C1 segment of cervical spinal cord (tissue), 14 donors: ENCODE results near the gene PAIP2.
A peak's percentile ranks its signal among the peaks of the same experiment; 100 is the strongest.
"Not testable (repeated sequence)": the region's sequence is repeated elsewhere in the genome, so short reads cannot be mapped to it uniquely, and the experiment has no call there.

Experiments used
- DNase-seq, 14 donors: peaks; one replicate each; lab custom pipeline; 2025; lab: John Stamatoyannopoulos, UW

The PAIP2 gene, protein sequence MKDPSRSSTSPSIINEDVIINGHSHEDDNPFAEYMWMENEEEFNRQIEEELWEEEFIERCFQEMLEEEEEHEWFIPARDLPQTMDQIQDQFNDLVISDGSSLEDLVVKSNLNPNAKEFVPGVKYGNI

DNA sequence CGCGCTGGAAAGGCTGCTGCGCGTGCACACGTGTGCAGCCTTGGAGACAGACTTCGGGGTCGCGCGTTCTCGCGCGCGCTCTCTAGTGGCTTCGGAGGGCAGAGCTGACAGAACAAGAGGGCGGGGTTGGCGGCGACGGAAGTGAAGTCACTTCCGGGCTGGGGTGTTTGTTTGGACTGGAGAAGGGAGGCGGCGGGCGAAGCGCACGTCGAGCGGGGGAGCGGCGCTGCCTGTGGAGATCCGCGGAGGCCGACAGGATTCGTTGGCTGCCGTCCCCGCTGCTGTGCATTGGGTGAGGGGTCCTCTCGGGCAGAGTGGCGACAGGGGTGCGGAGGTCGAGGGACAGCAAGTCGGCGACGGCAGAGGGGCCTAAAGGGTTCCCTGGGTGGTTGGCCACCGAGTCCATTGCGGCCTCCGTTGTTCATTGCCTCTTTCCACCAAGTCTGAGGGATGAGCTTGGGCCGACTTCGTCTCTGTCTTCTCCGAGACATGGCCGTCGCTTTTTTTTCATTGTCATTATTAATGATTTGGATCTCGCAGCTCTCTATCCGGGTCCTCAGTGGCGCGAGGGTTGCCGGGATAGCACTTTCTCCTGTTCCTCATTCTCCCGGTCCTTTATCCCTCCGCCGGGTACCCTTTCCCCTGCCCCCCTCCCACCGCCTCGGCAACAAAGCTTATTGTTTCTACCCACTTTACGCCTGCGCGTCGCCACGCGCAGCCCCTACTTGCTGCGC, at the start of gene PAIP2:
PAIP2 (plus strand) TSS at position 166 of the 734 bp plus-strand sequence. CDS start 21,931 bp downstream, outside the sequence.
- DNase-seq: peak; percentile 26 to 95 (median 92)

DNA sequence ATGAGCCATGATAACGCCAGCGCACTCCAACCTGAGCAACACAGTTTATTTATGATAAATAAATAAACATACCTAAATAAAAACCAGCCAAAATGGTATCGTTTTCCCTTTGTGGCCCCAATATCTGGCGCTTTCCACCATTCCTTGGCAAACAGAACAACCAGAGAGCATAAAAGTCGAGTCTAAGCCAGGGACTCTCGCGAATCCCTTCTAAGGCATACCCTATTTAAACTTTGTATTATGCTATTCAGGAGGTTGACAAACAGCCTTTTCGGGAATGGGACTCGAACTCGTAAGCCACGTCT, 48.5 kb upstream of the PAIP2 start:
- DNase-seq: no peak

DNA sequence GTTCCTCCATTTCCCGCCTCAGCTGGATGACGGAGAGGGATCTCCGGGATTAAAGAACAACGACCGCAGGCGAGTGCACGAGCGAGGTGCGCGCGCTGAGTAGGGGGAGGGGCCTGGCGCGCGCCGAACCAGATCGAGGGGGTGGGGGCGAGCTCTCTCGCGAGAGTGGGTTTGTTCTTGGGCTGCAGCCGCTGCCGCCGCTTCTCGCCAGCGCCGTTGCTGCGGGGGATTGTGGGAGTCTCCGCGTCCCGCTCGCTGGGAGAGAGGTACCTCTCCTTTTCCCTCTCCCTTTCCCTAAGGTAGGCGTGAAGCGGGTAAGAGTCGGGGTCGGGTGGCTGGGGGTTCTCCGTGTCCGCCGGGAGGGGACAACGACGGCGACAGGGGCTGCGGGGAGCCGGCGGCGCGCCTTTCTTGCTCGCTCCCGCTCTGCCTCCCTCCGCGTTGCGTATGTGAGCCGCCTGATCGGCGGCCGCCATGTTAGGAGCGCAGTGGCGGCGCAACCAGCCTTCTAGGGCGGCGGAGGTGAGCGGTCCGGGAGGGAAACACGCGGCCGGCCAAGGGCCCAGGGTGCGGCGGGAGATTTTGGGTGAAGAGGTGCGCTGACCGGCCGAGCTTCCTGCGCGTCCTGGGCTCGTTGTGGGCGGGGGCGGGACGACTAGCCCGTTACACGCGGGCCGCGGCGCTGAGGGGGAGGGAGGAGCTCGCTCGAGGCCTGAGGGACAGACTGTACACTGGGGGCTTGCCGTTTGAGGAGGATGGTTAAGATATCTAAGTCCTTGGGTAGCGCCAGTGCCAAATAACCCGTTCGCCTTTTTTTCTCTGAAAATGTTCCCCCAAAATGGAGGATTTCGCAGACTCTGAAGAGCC, 47.9 kb upstream of the PAIP2 start, which contains the start of gene MATR3:
MATR3 (plus strand) TSS at position 234 of the 867 bp plus-strand sequence. CDS start 13,676 bp downstream, outside the sequence.
- peak; percentile 61 to 96 (median 92) for DNase-seq

DNA sequence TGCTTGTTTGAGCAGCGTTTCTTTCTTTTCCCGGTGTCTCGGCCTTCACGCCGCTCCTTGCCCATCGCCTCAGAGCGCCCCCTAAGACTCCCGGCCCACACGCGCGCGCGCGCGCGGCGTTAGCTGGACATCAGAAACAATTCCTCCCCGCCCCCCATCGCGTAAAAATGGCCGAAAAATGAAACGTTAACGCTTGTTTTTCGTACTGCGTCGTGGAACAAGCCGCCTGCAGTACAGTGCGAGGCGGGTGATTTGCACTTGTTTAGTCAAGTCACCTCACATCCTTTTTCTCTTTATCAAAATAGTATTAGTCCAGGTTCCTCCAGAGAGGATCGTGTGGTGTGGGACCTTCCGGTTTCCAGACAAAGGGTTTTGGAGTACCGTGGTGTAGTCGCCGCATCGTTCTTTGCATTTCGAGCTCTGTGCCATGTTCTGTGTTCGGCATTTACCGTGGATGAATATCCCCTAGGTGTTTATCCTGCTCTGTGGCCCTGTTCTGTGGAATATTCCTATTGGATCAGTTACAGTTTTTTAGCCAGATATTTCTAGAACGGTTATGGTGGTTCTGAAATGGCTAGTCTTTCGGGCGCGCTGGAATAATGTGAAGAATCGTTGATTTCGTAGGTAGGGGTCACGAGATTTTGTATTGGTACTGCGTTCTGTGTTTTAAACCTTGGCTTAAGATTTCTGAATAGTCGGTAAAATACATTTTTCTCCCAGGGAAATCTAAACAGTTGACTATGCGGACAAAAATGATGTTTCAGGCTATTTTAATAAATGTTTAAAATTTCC, 47.1 kb upstream of the PAIP2 start:
- DNase-seq: peak in 13 of 14 donors; percentile 30 to 83 (median 74)

DNA sequence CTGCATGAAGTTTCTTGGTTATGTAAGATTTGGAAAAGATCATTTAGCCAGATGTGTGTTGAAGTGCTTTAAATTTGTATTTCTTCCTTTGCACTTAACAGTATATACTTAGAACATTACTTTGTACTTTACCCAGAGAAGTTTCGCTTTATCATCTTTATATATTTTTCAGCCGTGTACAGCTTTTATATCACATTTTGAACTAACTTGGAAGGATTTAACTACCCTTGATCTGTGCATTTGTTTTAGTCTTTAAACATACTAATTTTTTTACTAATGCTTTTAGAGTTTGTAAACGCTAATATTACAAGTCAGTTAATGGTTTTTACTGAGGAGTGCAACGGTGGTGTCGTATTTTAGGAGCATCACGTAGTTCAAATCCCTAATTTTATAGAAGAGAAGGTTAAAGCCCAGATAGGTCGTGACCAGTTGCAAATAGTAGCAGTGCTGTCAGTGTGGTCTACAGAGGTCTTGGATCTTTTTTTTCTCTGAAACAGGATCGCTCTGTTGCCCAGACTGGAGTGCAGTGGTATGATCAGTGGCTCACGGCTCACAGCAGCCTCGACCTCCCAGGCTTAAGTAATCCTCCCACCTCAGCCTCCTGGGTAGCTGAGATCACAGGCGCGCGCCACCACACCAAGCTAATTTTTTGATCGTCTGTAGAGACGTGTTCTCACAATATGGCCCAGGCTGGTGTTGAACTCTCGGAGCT, 46.2 kb upstream of the PAIP2 start:
- DNase-seq: no peak

DNA sequence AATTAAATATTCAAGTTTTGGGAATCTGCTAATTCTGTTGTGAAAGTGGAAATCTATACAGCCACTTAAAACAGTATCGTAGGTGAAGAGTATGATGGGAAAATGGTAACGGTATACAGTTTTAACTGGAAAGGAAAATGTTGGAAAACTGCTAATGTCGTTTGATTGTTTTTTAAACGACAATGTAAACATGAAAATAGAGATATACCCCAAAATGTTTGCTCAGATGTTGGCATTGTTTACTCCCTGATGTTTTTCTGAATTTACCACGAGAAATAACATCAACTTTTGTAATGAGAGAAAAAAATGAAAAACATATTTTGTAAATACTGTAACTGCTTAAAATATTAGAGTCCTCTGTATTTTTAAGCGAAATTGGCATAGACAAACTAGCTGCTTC, 45.5 kb upstream of the PAIP2 start:
- DNase-seq: no peak

DNA sequence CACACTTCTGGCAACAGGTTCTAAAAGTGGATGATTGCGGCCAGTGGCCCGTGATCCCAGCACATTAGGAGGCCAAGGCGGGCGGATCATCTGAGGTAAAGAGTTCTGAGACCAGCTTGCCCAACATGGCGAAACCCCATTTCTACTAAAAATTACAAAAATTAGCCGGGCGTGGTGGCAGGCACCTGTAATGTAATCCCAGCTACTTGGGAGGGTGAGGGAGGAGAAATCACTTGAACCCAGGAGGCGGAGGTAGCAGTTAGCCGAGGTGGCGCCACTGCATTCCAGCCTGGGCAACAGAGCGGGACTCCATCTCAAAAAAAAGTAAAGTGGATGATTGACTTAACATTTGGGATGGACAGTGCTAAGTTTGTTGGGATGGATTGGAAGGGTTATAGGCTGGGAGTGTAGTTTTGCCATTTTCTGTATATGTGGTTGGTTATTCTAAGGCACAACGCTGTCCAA, 44.8 kb upstream of the PAIP2 start:
- DNase-seq: no peak

DNA sequence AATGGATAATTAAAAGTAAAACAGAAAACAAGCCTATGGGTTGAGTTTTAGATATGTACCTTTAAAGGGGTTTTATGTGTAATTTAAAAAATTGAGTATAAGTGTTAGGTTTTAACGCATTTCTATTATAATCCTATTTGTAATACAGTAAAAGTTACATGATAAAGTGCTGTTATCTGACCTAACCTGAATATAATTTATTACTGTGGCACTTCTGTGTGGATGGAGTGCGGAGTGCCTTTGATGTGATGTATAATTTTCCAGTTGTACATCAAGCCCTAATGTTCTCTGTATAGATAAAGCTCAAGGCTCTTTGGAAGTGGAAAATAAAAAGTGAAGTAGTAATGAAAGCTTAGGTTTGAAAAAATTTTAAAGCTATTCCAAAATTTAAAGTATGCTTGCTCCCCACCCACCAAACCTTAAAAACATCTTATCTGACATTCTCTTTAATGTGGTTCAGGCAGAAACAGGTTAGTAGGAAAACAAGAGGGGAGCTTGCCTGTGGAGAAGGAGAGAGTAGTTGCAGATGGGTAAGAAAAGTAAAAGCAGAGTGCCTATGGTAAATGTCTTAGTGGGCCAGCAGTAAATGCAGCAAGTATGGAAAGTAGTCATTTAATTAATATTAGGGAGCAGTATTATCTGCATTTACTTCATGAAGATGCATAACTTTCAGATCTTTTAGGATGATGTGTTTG, 44.1 kb upstream of the PAIP2 start:
- DNase-seq: no peak

DNA sequence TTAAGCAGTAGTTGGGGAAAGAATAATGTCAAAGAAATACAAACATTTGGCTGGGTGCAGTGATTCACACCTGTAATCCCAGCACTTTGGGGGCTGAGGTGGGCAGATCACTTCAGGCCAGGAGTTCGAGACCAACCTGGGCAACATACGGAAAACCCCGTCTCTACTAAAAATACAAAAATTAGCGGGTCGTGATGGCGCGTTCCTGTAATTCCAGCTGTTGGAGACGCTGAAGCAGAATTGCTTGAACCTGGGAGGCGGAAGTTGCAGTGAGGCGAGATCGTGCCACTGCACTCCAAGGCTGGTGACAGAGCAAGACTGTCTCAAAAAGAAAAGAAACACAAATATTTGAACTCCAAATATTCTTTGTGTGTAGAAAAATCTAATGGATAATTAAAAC, 43.4 kb upstream of the PAIP2 start:
- no peak for DNase-seq

DNA sequence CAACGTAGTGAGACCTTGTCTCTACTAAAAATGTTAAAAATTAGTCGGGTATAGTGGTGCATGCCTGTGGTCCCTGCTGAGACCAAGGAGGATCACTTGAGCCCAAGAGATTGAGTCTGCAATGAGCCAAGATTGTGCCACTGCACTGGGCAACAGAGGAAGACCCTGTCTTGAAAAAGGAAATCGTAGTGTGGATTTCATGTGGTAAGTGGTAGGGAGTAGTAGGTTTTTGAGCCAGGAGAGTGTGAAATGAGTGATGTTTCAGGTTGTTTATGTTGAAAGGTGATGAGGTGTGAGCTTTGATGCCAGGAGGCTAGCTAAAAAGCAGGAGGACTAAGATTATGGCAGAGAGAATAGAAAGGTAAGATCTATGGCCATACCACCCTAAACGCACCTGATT, 42.2 kb upstream of the PAIP2 start:
- no peak for DNase-seq

DNA sequence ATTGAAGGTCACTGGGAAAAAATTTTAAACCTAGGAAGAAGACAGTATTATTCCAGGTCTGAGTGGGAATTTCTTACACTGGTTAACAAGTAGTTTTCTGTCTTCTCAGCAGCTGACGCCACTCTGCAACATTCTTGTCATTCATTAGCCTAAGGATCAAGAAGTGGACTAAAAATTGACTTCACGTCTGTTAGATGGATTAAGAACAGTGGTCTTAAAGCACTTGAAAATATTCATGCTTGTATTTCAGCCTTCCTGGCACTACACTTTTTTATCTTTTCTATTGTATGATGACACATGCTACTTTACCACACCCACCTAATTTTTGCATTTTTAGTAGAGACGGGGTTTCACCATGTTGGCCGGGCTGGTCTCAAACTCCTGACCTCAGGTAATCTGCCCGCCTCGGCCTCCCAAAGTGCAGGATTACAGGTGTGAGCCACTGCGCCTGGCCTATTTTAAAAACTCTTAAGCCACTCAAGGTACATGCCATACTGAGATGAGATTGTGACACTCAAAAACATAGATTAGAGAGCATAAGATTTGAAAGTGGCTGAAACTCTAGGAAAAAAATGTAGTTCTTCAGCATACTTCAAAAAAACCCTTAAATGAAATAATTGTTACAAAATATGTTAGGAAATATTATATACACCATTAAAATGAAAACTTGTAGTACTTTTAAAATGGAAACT, 39.7 kb upstream of the PAIP2 start:
- DNase-seq: no peak

DNA sequence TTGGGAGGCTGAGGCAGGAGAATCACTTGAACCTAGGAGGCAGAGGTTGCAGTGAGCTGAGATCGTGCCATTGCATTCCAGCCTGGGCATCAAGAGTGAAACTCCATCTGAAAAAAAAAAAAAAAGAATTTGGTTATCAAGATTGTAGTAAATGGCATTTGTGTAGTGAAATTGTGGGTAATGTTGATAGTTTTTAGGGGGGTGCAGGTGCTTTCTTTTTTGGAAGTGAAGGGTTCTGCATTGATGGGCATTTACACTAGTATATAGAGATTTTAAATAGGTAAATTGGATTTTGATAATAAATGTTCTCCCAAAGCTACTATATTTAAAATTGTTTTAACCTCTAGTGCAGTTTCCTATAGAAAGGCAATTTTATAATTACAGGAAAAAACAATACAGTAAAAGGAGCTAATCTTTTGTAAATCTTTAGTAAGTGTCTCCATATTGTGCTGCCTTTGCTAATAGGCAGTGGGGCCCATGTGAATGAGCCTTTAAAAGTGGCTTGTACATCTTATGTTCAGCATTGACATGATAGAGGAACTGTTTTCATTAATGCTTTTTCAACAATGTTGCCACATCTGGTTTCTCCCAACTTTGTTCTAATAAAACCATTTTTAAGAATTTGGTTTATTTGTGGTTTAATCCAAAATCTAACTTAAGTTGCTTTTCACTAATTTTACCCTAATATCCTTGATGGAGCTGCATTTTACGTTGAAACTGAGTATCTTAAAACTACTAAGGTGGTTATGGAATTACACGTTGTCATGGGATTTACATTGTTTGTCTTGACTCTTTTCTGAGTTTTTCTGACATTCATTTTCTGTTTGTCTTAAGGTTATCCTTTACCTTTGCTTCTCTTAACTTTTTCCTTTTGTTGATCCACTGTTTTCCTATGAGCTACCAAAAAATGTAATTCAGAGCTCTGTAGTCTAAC, 37.0 kb upstream of the PAIP2 start:
- DNase-seq: no peak

DNA sequence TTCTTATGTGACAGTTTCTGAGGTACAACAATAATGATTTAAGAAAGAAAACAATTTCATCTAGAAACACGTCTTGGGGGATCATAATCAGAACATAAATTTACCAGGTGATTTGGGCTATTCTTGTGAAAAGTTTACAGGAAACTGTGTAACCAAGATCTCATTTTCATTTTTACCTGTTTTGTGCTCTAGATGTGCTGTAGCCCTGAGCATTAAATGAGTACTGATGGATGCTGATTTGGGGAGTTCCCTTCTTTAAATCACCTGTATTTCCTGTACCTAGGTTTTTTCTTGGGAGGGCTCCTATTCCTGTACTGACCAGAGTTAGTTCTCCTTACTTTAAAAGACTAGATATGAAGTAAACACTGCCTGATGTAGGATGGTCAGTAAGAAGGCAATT, 35.5 kb upstream of the PAIP2 start:
- no peak for DNase-seq

DNA sequence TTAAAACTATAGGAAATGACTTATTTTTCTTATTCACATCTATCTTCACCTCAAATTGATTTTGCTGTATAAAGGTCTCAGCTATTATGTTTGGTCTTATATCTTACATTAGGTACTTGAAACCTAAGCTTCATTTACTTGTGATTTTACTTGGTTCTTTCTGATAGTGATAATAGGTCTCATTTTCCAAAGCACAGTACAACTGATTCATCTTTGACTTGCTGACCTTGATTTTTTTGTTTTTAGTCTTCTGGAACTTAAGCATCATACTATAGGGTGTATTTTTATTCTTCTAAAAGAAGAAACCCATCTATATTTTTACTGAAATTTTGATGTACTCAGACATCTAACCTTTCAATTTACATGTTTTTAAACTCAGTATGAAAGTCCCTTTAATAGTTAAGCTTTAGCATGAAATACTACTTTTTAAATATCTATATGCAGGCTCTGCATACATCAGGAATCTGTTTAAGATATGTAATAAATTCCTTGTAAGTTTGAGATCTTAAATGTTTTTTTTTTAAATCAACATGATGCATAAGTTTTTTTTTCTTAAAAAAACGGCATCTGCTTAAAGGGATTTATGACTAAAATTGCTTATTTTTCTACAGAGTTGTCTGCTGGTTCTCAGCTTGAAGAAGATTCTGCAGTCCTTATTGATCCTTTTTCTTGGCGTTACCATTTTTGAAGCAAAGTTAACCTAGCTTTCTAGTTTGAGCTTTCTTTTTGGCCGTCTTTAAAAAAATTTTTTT, 34.9 kb upstream of the PAIP2 start:
- no peak for DNase-seq

DNA sequence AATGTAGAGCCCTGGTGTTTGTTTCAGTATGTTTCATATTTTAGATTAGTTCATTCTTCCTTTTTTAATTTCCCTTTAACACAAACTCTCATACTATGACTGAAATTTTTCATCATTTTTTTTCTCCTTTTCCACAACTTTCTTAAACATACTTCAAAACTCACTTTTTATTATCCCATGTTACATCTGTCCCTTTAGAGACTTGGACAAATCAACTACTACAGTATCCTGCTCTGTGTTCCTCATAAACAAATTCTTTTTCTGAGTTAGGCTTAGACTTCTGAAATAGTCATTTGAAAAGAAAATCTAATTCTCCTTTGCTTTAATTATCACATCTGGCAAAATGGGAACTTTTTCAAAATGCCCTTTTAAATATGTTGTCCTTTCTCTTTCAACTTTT, 32.9 kb upstream of the PAIP2 start:
- DNase-seq: no peak

DNA sequence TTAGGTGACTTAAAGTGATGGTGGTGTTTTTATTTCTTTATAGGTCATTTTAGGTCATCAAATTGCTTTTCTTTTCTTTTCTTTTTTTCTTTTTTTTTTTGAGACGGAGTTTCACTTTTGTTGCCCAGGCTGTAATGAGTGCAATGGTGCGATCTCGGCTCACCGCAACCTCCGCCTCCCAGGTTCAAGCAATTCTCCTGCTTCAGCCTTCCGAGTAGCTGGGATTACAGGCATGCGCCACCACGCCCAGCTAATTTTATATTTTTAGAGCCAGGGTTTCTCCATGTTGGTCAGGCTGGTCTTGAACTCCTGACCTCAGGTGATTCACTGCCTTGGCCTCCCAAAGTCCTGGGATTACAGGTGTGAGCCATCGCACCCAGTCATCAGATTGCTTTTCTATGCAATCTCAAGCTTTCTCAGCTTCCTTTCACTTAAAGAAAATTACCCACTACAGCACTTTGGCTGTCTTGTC, 30.9 kb upstream of the PAIP2 start:
- DNase-seq: not testable (repeated sequence)

DNA sequence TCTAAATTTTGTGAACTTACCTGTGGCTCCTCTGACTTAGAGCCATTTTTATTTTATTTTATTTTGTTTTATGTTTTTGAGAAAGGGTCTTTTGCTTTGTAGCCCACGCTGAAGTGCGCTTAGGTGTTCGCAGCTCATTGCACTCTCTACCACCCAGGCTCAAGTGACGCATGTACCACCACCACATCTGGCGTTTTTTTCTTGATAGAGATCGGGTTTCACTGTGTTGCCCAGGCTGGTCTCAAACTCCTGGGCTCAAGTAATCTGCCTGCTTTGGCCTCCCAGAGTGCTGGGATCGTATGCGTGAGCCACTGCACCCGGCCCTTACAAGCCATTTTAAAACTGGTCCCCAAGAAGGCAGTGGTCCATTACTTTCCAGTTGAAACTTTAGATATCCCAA, 29.6 kb upstream of the PAIP2 start:
- DNase-seq: no peak

DNA sequence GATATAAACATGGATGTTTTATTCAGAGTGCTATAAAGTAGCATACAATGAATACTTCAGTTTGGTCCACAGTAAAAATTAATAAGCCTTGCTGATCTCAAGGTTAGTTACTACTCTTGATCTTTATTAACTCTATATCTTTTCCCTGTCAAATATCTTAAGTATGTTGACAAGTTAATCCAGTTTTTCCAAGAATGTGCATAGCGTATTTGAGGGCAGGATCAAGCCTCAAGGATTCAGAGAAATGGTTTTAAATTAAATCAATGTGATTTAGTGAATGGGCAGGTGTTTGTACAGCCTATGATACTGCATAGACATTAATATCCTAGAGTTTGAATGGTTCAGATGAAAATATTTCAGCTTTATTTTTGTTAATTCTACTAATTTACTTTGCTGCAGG, 27.4 kb upstream of the PAIP2 start:
- no peak for DNase-seq
